Inflammatory macrophage (primary cell): ENCODE measurements around the gene KLHL6.

Experiments used
- DNase-seq, 2 donors: peaks; one replicate each; pipeline ENCODE4 v3.0.0-alpha.2; 2020 to 2022

Gene KLHL6

GRCh38 chr3:183443395-183444385 is 111.8 kb downstream of the KLHL6 start:
- no peak for DNase-seq

GRCh38 chr3:183442994-183443393 is 112.5 kb downstream of the KLHL6 start:
- no peak for DNase-seq

- peak in 1 of 2 donors; percentile 22 for DNase-seq
Observed at GRCh38 chr3:183440521-183440920, 115.0 kb downstream of the KLHL6 start.

- peak; percentile 35 to 72 for DNase-seq
Observed at GRCh38 chr3:183439515-183439914, 116.0 kb downstream of the KLHL6 start.

- no peak for DNase-seq
Observed at GRCh38 chr3:183438735-183439134, 116.8 kb downstream of the KLHL6 start.

- DNase-seq = no peak
Observed at GRCh38 chr3:183437666-183438564, 117.6 kb downstream of the KLHL6 start.
